A673 (cell line): Measurements from ENCODE around the gene CERS6.

ENCODE experiments used
- CTCF ChIP-seq: fragments of 300-800, 200-600 bp; sonication (generic); conservative IDR thresholded peaks from 2 replicates; pipeline ENCODE4 v1.5.1; 2017; ENCODE audit warnings: low read depth, mild to moderate bottlenecking, antibody characterized with exemption, low read length, moderate library complexity, mixed read lengths
- EZH2 ChIP-seq: fragments of 200-600 bp; sonication (generic); IDR thresholded peaks from 2 replicates; pipeline ENCODE4 v1.6.1; 2017; ENCODE audit warnings: borderline replicate concordance, low read depth, mild to moderate bottlenecking, mixed read lengths, antibody characterized with exemption, low read length; ENCODE audit not compliant: poor library complexity, severe bottlenecking

GRCh38 chr2:168715849-168716248, 259.8 kb downstream of the CERS6 start:
- TF ChIP-seq CTCF (no peak), EZH2 (no peak)
